Neutrophil (primary cell): ENCODE results near the gene MSMO1.

Experiments used
- H3K27ac ChIP-seq: fragments of 200-600 bp; sonication (generic); 2 replicates; pipeline ENCODE4 v1.5.1; 2016; ENCODE audit warnings: mild to moderate bottlenecking, moderate library complexity
- H3K27me3 ChIP-seq: fragments of 200-600 bp; sonication (generic); 2 replicates; pipeline ENCODE4 v1.6.0; 2016; ENCODE audit warnings: mild to moderate bottlenecking
- H3K36me3 ChIP-seq: fragments of 200-600 bp; sonication (generic); 2 replicates; pipeline ENCODE4 v1.5.1; 2017
- H3K4me1 ChIP-seq, 2 experiments: fragments of 200-600 bp in 1 of 2; sonication (generic) in 1 of 2; 1 replicate in 1 of 2; 2 replicates in 1 of 2; pipeline versions ENCODE4 v1.5.1 to v1.6.1; 2013 to 2016; ENCODE audit warnings: low read depth in 1 of 2, low read length in 1 of 2, mild to moderate bottlenecking in 1 of 2, moderate library complexity in 1 of 2; ENCODE audit not compliant: control insufficient read depth in 1 of 2, insufficient read depth in 1 of 2
- H3K4me3 ChIP-seq, 2 experiments: fragments of 200-600 bp in 1 of 2; sonication (generic) in 1 of 2; 1 replicate in 1 of 2; 2 replicates in 1 of 2; pipeline ENCODE4 v1.5.1; 2013 to 2016; ENCODE audit warnings: low read depth in 1 of 2, low read length in 1 of 2, mild to moderate bottlenecking in 1 of 2, moderate library complexity in 1 of 2
- H3K9me3 ChIP-seq: fragments of 200-600 bp; sonication (generic); 2 replicates; pipeline ENCODE4 v1.5.1; 2016
- TF ChIP-seq, protein P1 (sequence below): fragments of 200-600 bp; sonication (generic); IDR thresholded peaks from 2 replicates; pipeline ENCODE4 v1.5.1; 2016; ENCODE audit warnings: antibody characterized with exemption

Gene MSMO1

DNA sequence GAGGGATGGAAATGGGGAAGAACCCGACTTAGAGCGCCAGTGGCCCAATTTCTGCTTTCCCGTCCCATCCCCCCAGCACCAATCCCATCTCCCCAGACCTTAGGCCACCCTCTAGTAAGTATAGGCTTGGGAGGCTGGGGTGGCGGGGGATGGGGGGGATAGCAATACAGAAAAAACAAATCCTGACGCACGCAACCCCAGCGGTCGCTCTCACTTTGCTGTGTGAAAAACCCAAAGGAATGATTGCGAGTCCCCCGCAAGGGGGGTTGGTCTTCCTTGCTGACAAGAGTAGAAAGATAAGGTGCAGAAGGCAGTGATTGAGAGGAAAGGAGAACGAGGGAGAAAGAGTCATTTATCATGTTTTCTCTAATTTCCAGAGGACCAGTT is 52.2 kb downstream of the MSMO1 start:
- Histone ChIP-seq H3K27me3 (peaks cover 94% of the 10 kb centered on the region), H3K9me3 (no peaks in the 10 kb centered on the region), H3K4me3 (no peak overlapping the region), H3K27ac (no peak overlapping the region), H3K36me3 (no peaks in the 10 kb centered on the region), H3K4me1 (peaks cover 3 to 10% of the 10 kb centered on the region in 2 experiments)
- TF ChIP-seq, protein P1, sequence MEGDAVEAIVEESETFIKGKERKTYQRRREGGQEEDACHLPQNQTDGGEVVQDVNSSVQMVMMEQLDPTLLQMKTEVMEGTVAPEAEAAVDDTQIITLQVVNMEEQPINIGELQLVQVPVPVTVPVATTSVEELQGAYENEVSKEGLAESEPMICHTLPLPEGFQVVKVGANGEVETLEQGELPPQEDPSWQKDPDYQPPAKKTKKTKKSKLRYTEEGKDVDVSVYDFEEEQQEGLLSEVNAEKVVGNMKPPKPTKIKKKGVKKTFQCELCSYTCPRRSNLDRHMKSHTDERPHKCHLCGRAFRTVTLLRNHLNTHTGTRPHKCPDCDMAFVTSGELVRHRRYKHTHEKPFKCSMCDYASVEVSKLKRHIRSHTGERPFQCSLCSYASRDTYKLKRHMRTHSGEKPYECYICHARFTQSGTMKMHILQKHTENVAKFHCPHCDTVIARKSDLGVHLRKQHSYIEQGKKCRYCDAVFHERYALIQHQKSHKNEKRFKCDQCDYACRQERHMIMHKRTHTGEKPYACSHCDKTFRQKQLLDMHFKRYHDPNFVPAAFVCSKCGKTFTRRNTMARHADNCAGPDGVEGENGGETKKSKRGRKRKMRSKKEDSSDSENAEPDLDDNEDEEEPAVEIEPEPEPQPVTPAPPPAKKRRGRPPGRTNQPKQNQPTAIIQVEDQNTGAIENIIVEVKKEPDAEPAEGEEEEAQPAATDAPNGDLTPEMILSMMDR = no peak

DNA sequence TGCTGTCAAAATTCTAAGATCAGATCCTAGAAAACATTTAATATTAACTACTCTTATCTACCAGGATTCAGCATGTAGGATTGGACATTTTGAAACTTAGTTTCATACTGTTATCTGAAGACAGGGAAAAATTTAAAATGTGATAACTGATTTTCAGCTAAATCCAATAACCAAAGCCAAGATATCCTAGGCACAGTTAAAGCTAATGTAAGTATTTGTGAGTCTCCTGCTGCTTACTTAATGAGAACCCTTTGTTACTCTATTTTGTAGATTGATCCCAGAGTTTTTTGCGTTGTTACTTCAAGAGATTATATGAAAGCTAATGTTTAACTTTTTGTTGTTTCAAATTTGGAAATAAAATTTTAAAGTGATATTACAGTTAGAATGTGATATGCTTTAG is 53.3 kb downstream of the MSMO1 start:
- TF ChIP-seq, protein P1 = no peak
- Histone ChIP-seq H3K36me3 (no peaks in the 10 kb centered on the region), H3K27ac (no peak overlapping the region), H3K4me3 (no peak overlapping the region), H3K4me1 (peaks cover 3 to 10% of the 10 kb centered on the region in 2 experiments), H3K27me3 (peaks cover 88% of the 10 kb centered on the region), H3K9me3 (no peaks in the 10 kb centered on the region)

DNA sequence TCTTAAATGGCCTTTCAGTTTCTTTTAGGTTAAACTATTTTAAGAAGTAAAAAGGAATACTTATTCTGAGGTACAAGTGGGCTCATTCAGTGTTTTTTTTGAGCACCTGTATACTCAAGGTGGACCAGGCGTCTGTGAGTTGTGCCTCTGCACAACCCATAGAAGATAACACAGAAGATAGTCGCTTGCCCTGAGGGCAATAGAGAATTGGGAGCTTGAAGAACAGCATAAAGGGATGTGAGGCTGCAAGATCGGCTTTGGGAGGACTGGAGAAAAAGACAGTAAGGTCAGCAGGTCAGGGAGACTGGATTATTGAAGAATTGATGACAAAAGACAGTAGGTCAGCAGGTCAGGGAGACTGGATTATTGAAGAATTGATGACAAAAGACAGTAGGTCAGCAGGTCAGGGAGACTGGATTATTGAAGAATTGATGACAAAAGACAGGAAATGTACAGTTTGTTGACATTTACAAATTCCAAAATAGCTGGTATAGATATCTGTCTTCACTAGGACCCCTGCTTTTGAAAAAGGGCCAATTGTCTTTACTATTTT is 54.4 kb downstream of the MSMO1 start:
- Histone ChIP-seq H3K4me3 (no peak overlapping the region), H3K9me3 (no peaks in the 10 kb centered on the region), H3K36me3 (no peaks in the 10 kb centered on the region), H3K27me3 (peaks cover 78% of the 10 kb centered on the region), H3K4me1 (peaks cover 3 to 10% of the 10 kb centered on the region in 2 experiments), H3K27ac (no peak overlapping the region)
- TF ChIP-seq, protein P1 = no peak

DNA sequence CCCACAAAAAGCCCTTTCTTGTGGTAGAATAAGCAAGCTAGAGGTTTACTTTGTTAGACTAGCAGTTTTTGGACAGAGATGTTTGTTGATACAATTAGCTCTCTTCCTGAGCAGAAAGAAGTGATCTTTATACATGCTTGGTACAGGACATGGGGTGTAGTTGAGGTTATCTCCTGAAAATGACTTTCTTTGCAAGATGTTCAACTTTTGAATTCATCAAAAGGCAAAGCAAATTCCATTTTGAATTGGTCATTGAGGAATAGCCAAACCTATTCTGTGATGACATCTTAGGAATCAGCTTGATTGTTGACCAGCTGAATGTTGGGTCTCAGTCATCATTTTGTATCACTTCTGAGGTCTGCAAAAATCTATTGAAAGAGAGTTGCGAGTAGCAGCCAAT is 55.2 kb downstream of the MSMO1 start:
- H3K27ac ChIP-seq = no peak overlapping the region
- TF ChIP-seq, protein P1 = no peak
- no peaks in the 10 kb centered on the region for H3K36me3 ChIP-seq
- H3K4me1 ChIP-seq = peaks cover 3 to 10% of the 10 kb centered on the region in 2 experiments
- no peak overlapping the region for H3K4me3 ChIP-seq
- H3K9me3 ChIP-seq = no peaks in the 10 kb centered on the region
- H3K27me3 ChIP-seq = peaks cover 71% of the 10 kb centered on the region

DNA sequence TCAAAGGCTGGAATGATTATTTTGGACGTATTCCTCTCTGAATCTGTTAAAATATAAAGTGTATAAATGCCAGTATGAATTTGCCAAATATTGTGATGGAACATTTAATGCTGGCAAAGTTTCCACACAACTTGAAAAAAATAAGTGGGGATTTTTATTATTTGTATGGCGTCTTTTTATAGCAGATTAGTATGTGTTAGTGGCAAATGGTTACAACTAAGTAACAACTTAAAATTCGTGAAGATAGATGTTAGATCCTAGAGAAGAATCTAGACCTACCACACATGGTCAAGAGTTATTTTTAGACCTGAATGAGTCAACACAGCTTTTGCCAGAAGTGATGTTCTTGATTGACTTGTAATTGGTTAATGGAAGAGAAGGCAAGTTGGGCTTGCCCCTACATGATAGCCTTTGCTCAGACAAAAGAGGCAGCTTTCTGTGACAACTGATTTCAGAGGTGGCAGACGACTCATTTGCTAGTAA is 56.2 kb downstream of the MSMO1 start:
- Histone ChIP-seq H3K9me3 (no peaks in the 10 kb centered on the region), H3K36me3 (no peaks in the 10 kb centered on the region), H3K4me3 (no peak overlapping the region), H3K27ac (no peak overlapping the region), H3K4me1 (peaks cover 2 to 8% of the 10 kb centered on the region in 2 experiments), H3K27me3 (peaks cover 68% of the 10 kb centered on the region)
- TF ChIP-seq, protein P1 = no peak
